ENCODE results near the gene HECTD1. TPM values are rescaled to one million over a fixed set of nuclear protein-coding genes. Genes with fewer than 3 reads are reported as not detected.

The HECTD1 gene
- total RNA-seq, 1 experiment from 2014 or later: 101 TPM

GRCh38 chr14:31253746-31254471, 46.3 kb upstream of the HECTD1 start:
- DNase-seq (ENCODE audit: low read depth, low spot score) (no peak), ATAC-seq (no peak)
- TF ChIP-seq TCF7L2 (IDR thresholded peaks at IDR 0.05; ENCODE audit: low read depth, low read length) (no peak), REST (IDR thresholded peaks at IDR 0.05; ENCODE audit: insufficient read depth in 1 of 2, low read depth in 2 of 2, low read length in 1 of 2) (no peak), SIN3A (IDR thresholded peaks at IDR 0.05; ENCODE audit: borderline replicate concordance, insufficient read depth, low read depth, low read length) (no peak), CTCF (IDR thresholded peaks at IDR 0.05) (no peak), POLR2AphosphoS5 (IDR thresholded peaks at IDR 0.05; ENCODE audit: low read depth, low read length) (no peak)
- Histone ChIP-seq H3K27me3 (ENCODE audit: control insufficient read depth, insufficient read depth, low read length) (no peaks in the 10 kb centered on the region), H3K27ac (ENCODE audit: low read length) (no peak overlapping the region), H3K36me3 (ENCODE audit: control insufficient read depth, insufficient read depth, low read length) (no peaks in the 10 kb centered on the region), H3K4me1 (ENCODE audit: control insufficient read depth, insufficient read depth, low read length) (no peaks in the 10 kb centered on the region), H3K4me3 (ENCODE audit: low read depth in 2 of 2, low read length in 2 of 2) (no peak overlapping the region), H3K9me3 (ENCODE audit: control insufficient read depth, insufficient read depth, low read depth, low read length) (no peaks in the 10 kb centered on the region)
- in situ Hi-C loops (cut with HindIII; ENCODE audit: low pct_unique_long_range_greater_than_20kb, low sequenced_read_pairs) (no loop called here), intact Hi-C loops (cut with micrococcal nuclease; ENCODE audit: unreplicated experiment) (no loop called here)
- CTCF ChIA-PET: no interaction called here
- POLR2A ChIA-PET: no interaction called here
- BruUV-seq (replicated peaks): no TSS peak

- no peak overlapping the region for H3K27ac ChIP-seq (ENCODE audit: low read length)
- POLR2A ChIA-PET: interaction anchor here (0.6 kb wide), 1 partner anchor 9 kb away, joined by 5 read pairs; no protein-coding TSS in a partner anchor
- TF ChIP-seq CTCF (IDR thresholded peaks at IDR 0.05) (no peak), POLR2AphosphoS5 (IDR thresholded peaks at IDR 0.05; ENCODE audit: low read depth, low read length) (no peak), TCF7L2 (IDR thresholded peaks at IDR 0.05; ENCODE audit: low read depth, low read length) (no peak), SIN3A (IDR thresholded peaks at IDR 0.05; ENCODE audit: borderline replicate concordance, insufficient read depth, low read depth, low read length) (no peak), REST (IDR thresholded peaks at IDR 0.05; ENCODE audit: insufficient read depth in 1 of 2, low read depth in 2 of 2, low read length in 1 of 2) (no peak)
- no peaks in the 10 kb centered on the region for H3K9me3 ChIP-seq (ENCODE audit: control insufficient read depth, insufficient read depth, low read depth, low read length)
- DNase-seq (ENCODE audit: low read depth, low spot score) (no peak), ATAC-seq (no peak)
- no peaks in the 10 kb centered on the region for H3K36me3 ChIP-seq (ENCODE audit: control insufficient read depth, insufficient read depth, low read length)
- in situ Hi-C loops (cut with HindIII; ENCODE audit: low pct_unique_long_range_greater_than_20kb, low sequenced_read_pairs): no loop called here
- H3K27me3 ChIP-seq (ENCODE audit: control insufficient read depth, insufficient read depth, low read length): no peaks in the 10 kb centered on the region
- no peaks in the 10 kb centered on the region for H3K4me1 ChIP-seq (ENCODE audit: control insufficient read depth, insufficient read depth, low read length)
- intact Hi-C loops (cut with micrococcal nuclease; ENCODE audit: unreplicated experiment): no loop called here
- BruUV-seq (replicated peaks): no TSS peak
- no peak overlapping the region for H3K4me3 ChIP-seq (ENCODE audit: low read depth in 2 of 2, low read length in 2 of 2)
- CTCF ChIA-PET: no interaction called here
Measured at GRCh38 chr14:31252865-31253264, 45.3 kb upstream of the HECTD1 start.

All from Panc1 (cell line).